K562 (cell line): ENCODE measurements around the gene RPAIN. TPM values are rescaled to one million over a fixed set of nuclear protein-coding genes. Genes with fewer than 3 reads are reported as not detected.
A peak's percentile ranks its signal among the peaks of the same experiment; 100 is the strongest.

Experiments
- ATAC-seq: fragments of 200-7000 bp; cut with Tn5 transposase; 3 replicates; pipeline ENCODE4 v1.9.1; 2020; ENCODE audit warnings: moderate library complexity
- BruUV-seq: library from RNA; stranded (reverse); fragments of 400-500 nt; replicated peaks from 2 replicates; lab custom pipeline; 2021; lab: Mats Ljungman, UMichigan
- CTCF ChIA-PET: fragments of 300-600 bp; formaldehyde crosslinking; extraction: SDS; loops from one replicate; lab custom pipeline; 2021; ENCODE audit warnings: low intra/inter-chr PET ratio; lab: Yijun Ruan, JAX
- POLR2A ChIA-PET: fragments of 300-600, 350-650 bp; sonication (Branson Sonifier 250); formaldehyde crosslinking; extraction: SDS; loops from one replicate; lab custom pipeline; 2021; ENCODE audit warnings: antibody characterized with exemption, inconsistent platforms; lab: Yijun Ruan, JAX
- DNase-seq, 4 experiments: peaks; one replicate each; pipeline versions ENCODE4 v3.0.0 to v3.0.0-alpha.2; 2011 to 2018; ENCODE audit warnings: low spot score in 3 of 4, mixed read lengths in 3 of 4; ENCODE audit errors: extremely low read depth in 1 of 4
- FAIRE-seq: peaks from 2 replicates; lab custom pipeline; 2011; peaks lifted over from hg19 to GRCh38; lab: Jason Lieb, UNC
- H2AFZ ChIP-seq: 2 replicates; pipeline ENCODE4 v1.6.0; 2011; ENCODE audit warnings: low read depth, low read length, control low read depth, inconsistent platforms
- H3K27ac ChIP-seq: fragments of 200-600 bp; 3 replicates; pipeline ENCODE4 v1.8.0; 2011; ENCODE audit warnings: low read depth, mild to moderate bottlenecking, control low read depth, inconsistent platforms, low read length, moderate library complexity, mixed read lengths; ENCODE audit errors: extremely low read depth
- H3K27me3 ChIP-seq, 2 experiments: fragments of 300-600 bp in 1 of 2; 2 replicates in 1 of 2; 3 replicates in 1 of 2; pipeline versions ENCODE4 v1.6.0 to v1.8.0; 2011; ENCODE audit warnings: inconsistent platforms in 2 of 2, low read length in 2 of 2, mild to moderate bottlenecking in 1 of 2, mixed read lengths in 1 of 2, moderate library complexity in 1 of 2; ENCODE audit not compliant: control insufficient read depth in 2 of 2, insufficient read depth in 2 of 2
- H3K36me3 ChIP-seq: fragments of 300-600 bp; 3 replicates; pipeline ENCODE4 v1.8.0; 2011; ENCODE audit warnings: mild to moderate bottlenecking, low read length, inconsistent platforms; ENCODE audit not compliant: control insufficient read depth, insufficient read depth
- H3K4me1 ChIP-seq, 2 experiments: fragments of 200-600 bp in 1 of 2; replicated peaks in 1 of 2; 2 replicates in 1 of 2; 3 replicates in 1 of 2; pipeline versions ENCODE4 v1.5.1 to v1.8.0; 2011; ENCODE audit warnings: inconsistent platforms in 2 of 2, low read length in 2 of 2, mild to moderate bottlenecking in 1 of 2, mixed read lengths in 1 of 2, moderate library complexity in 1 of 2; ENCODE audit not compliant: control insufficient read depth in 2 of 2, insufficient read depth in 2 of 2
- H3K4me2 ChIP-seq: 2 replicates; pipeline ENCODE4 v1.6.1; 2011; ENCODE audit warnings: low read length, control low read depth, inconsistent platforms, mixed read lengths; ENCODE audit not compliant: insufficient read depth
- H3K4me3 ChIP-seq: fragments of 200-600 bp; sonication (generic), shearing (Covaris generic); 2 replicates; pipeline ENCODE4 v1.5.1; 2016; ENCODE audit warnings: control low read depth, inconsistent platforms
- H3K79me2 ChIP-seq: fragments of 200-600 bp; 3 replicates; pipeline ENCODE4 v1.8.0; 2011; ENCODE audit warnings: low read length, inconsistent platforms; ENCODE audit not compliant: control insufficient read depth, insufficient read depth
- H3K9ac ChIP-seq, 2 experiments: 2 replicates each; pipeline versions ENCODE4 v1.6.0 to v1.6.1; 2011; ENCODE audit warnings: low read depth in 2 of 2, low read length in 2 of 2, control low read depth in 1 of 2, inconsistent platforms in 1 of 2, mild to moderate bottlenecking in 1 of 2, mixed read lengths in 1 of 2; ENCODE audit not compliant: insufficient read depth in 1 of 2
- H3K9me1 ChIP-seq: one replicate; pipeline ENCODE4 v1.6.0; 2011; ENCODE audit warnings: inconsistent platforms, mild to moderate bottlenecking, low read length, moderate library complexity; ENCODE audit not compliant: control insufficient read depth, insufficient read depth
- H3K9me3 ChIP-seq: replicated peaks from 2 replicates; pipeline ENCODE4 v1.5.1; 2011; ENCODE audit warnings: low read depth, low read length, inconsistent platforms; ENCODE audit not compliant: control insufficient read depth, insufficient read depth
- H4K20me1 ChIP-seq: replicated peaks from 2 replicates; pipeline ENCODE4 v1.6.1; 2011; ENCODE audit warnings: low read length, inconsistent platforms, mixed read lengths; ENCODE audit not compliant: control insufficient read depth, insufficient read depth
- CREM ChIP-seq: IDR thresholded peaks from 2 replicates; pipeline ENCODE4 v1.6.1; 2014; ENCODE audit warnings: antibody characterized with exemption, low read depth
- JUN ChIP-seq, 2 experiments: sonication (generic) in 1 of 2; formaldehyde crosslinking in 1 of 2; IDR thresholded peaks; 2 replicates each; pipeline versions ENCODE4 v1.6.1 to v1.8.0; 2012 to 2022; ENCODE audit warnings: borderline replicate concordance in 2 of 2, mild to moderate bottlenecking in 2 of 2, improper control_type of control experiment in 1 of 2, low read depth in 1 of 2, low read length in 1 of 2, missing genetic modification reagents in 1 of 2
- KDM1A ChIP-seq, 2 experiments: fragments of 450-650 bp; IDR thresholded peaks; 2 replicates each; pipeline ENCODE4 v1.6.1; 2016; ENCODE audit warnings: mild to moderate bottlenecking in 2 of 2
- SRSF9 ChIP-seq: fragments of 200-400 bp; formaldehyde crosslinking; IDR thresholded peaks from 2 replicates; pipeline ENCODE4 v1.6.1; 2017; ENCODE audit warnings: low read depth, low read length, borderline replicate concordance
- ZNF316 ChIP-seq: fragments of 450-650 bp; IDR thresholded peaks from 2 replicates; pipeline ENCODE4 v1.6.1; 2016
- ZSCAN32 ChIP-seq: fragments of 450-650 bp; formaldehyde crosslinking; IDR thresholded peaks from 2 replicates; pipeline ENCODE4 v1.4.0; 2020; ENCODE audit warnings: mild to moderate bottlenecking, moderate library complexity
- WGBS: fragments of 100-300 bp; shearing (Covaris generic); methylation state at CpG from one replicate; pipeline ENCODE4 v1.1.6; 2016; ENCODE audit warnings: low coverage, mixed read lengths; ENCODE audit not compliant: insufficient coverage; ENCODE audit errors: missing lambda C conversion rate; 5-methylcytosine and 5-hydroxymethylcytosine counted together
- in situ Hi-C: fragments of 300-500 bp; cut with MboI; formaldehyde crosslinking; loops from 4 replicates; pipeline ENCODE4 v1.15.0; 2018; ENCODE audit warnings: inconsistent platforms, mixed read lengths
- intact Hi-C: fragments of 100-400 bp; cut with micrococcal nuclease; formaldehyde crosslinking; loops from 2 replicates; pipeline ENCODE4 v1.14.2; 2022
- polyA plus RNA-seq, 8 experiments: library from polyadenylated mRNA; depleted of rRNA in 4 of 8; stranded (reverse) in 5 of 8; unstranded in 3 of 8; fragments of >200 nt; fragmentation: Nextera tagmentation in 2 of 8; fragmentation: Illumina TruSeq in 1 of 8; extraction: Ambion mirVana in 2 of 8; extraction: Trizol in 1 of 8; gene quantifications; 2 replicates each; pipeline versions ENCODE4 v1.2.1 to v1.2.3, GENCODE V29; 2011 to 2014; ENCODE audit warnings: inconsistent platforms in 1 of 8, missing spikeins in 1 of 8
- total RNA-seq, 7 experiments: library from RNA; depleted of rRNA in 6 of 7; stranded (reverse); fragments of >200 nt in 6 of 7; fragmentation: Illumina TruSeq in 2 of 7; extraction: Trizol in 2 of 7; gene quantifications; 2 replicates each; pipeline versions ENCODE4 v1.2.1 to v1.2.3, GENCODE V29; 2011 to 2021; ENCODE audit warnings: low replicate concordance in 1 of 7
- TF ChIP-seq, protein P1 (sequence below): sonication (generic); formaldehyde crosslinking; IDR thresholded peaks from 2 replicates; pipeline ENCODE4 v1.8.0; 2022; ENCODE audit warnings: mild to moderate bottlenecking, missing genetic modification reagents
- TF ChIP-seq, protein P2 (sequence below): sonication (generic); formaldehyde crosslinking; IDR thresholded peaks from 2 replicates; pipeline ENCODE4 v1.8.1; 2023; ENCODE audit warnings: mild to moderate bottlenecking, missing genetic modification reagents

RPAIN gene
- total and polyA plus RNA-seq, 9 of the 15 experiments (the other 6 are each of a cell fraction or from before 2014, with no cell fraction given) = 27.3 to 63.7 (median 38.5) TPM

DNA sequence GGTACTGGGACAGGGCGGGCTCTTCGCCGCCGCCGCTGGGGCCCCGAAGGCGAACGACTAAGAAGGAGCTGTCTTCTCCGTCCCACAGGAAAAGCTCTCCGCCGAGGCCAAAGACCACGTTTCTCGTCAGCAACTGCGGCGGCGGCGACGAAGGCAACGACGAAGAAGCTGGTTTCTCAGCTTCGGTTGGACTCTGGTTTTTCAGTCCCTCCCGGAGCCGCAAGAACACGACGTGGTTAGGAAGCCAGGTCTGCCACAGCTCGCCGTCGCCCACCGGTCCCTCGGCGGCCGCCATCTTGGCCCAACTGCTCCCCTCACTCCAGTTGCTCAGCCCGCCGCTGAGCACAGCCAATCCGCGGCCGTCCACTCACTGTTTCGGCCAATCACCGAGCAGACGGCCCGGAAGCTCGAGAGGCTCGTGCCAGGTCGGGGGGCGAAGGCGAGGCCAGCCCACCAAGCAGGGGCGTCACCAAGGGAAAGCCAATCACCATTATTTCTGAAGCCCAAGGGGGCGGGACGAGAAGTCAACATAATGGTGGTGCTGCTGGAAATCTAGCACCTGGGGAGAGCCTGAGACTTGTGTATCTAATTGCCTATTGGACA, 525 bp upstream of the RPAIN start, which contains the start of gene NUP88 (continued):
- TF ChIP-seq JUN (IDR thresholded peaks at IDR 0.05; ENCODE audit: borderline replicate concordance, low read depth, low read length) (no peak), JUN (CRISPR knock-in tag; IDR thresholded peaks at IDR 0.05; ENCODE audit: borderline replicate concordance) (no peak), SRSF9 (no peak), ZSCAN32 (CRISPR knock-in tag) (no peak)
- TF ChIP-seq, protein P1, sequence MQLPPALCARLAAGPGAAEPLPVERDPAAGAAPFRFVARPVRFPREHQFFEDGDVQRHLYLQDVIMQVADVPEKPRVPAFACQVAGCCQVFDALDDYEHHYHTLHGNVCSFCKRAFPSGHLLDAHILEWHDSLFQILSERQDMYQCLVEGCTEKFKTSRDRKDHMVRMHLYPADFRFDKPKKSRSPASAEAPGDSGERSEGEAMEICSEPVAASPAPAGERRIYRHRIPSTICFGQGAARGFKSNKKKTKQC (CRISPR knock-in tag) = peak; percentile 78; the same call in 1 of the 2 replicates

DNA sequence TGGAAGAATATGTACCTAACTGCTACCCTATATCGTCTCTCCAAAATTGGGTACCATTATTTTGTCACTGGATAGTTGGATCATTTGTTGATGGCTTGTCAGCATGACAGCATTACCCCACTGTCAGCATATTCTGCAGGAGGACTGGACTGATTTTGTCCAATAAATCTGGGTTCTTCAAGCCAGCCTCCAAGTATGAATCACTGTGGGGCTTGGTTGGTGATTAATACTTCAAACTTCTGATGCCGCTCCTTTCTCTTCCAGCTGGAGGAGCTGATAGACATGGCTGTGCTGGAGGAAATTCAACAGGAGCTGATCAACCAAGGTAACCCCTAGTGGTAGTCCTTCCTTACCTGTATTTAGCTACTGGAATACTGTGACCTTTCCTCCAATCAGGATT, 2.5 kb downstream of the RPAIN start:
- TF ChIP-seq, protein P2, sequence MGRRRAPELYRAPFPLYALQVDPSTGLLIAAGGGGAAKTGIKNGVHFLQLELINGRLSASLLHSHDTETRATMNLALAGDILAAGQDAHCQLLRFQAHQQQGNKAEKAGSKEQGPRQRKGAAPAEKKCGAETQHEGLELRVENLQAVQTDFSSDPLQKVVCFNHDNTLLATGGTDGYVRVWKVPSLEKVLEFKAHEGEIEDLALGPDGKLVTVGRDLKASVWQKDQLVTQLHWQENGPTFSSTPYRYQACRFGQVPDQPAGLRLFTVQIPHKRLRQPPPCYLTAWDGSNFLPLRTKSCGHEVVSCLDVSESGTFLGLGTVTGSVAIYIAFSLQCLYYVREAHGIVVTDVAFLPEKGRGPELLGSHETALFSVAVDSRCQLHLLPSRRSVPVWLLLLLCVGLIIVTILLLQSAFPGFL (CRISPR knock-in tag) = no peak
- peak; percentile 65 to 79; a peak in 3 of 4 replicates for TF ChIP-seq KDM1A (IDR thresholded peaks at IDR 0.05)
- no peak for TF ChIP-seq CREM
- peak; percentile 49; the same call in 1 of the 2 replicates for TF ChIP-seq ZNF316
- Histone ChIP-seq H3K4me2 (no peak overlapping the region), H4K20me1 (no peaks in the 10 kb centered on the region), H3K9me1 (no peaks in the 10 kb centered on the region), H3K9ac (no peak overlapping the region), H3K9me3 (no peaks in the 10 kb centered on the region), H3K4me3 (no peak overlapping the region), H2AFZ (no peak overlapping the region), H3K4me1 (peaks cover 3 to 4% of the 10 kb centered on the region in 2 experiments; a peak in 2 of 5 replicates), H3K36me3 (peaks cover 56% of the 10 kb centered on the region), H3K27me3 (no peaks in the 10 kb centered on the region), H3K79me2 (peaks cover 54% of the 10 kb centered on the region), H3K27ac (no peak overlapping the region)
- ChIA-PET POLR2A (interaction anchor here (0.6 to 1.7 kb wide), 3 partner anchors 10 to 197 kb away, joined by 3 to 4 read pairs (median 3); no protein-coding TSS in a partner anchor), CTCF (no interaction called here)
- intact Hi-C loops = no loop called here
- 86% methylated on average over 2 of the region's 2 CpGs for WGBS
- FAIRE-seq (no peak), DNase-seq (no peak), ATAC-seq (no peak)
- BruUV-seq = no TSS peak
- in situ Hi-C loops = no loop called here
